GM21528 (cell line): ENCODE results near the gene DNAAF9.

Experiments used
- ATAC-seq: cut with Tn5 transposase; IDR thresholded peaks from one replicate; pipeline ENCODE4 v1.9.1; 2021; ENCODE audit warnings: mild to moderate bottlenecking, moderate library complexity; ENCODE audit not compliant: unreplicated experiment, low FRiP score

Gene DNAAF9

DNA sequence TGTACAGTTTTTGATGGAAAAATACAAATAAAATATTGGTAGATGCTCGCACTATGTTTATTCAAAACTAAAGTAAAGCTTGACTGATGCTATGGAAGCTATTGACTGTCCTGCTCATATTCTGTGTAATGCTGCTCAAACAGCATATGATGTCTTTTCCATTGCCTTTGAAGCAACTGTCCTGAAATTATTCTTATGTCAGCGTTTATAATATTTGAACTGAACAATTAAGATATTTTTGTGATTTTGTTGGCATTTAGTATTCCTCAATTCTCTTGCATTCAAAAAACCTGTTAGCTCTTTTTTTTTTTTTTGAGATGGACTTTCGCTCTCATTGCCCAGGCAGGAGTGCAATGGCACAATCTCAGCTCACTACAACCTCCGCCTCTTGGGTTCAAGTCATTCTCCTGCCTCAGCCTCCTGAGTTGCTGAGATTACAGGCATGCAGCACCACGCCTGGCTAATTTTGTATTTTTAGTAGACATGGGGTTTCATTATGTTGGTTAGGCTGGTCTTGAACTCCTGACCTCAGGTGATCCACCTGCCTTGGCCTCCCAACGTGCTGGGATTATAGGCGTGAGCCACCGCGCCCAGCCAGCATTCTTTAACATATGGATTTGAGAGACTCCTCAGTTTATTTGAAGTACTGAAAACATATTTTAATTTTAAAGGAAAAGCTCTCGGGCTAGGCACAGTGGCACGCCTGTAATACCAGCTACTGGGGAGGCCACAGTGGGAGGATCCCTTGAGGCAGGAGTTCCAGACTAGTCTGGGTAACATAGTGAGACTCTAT, 5.3 kb upstream of the DNAAF9 start:
- ATAC-seq = no peak

DNA sequence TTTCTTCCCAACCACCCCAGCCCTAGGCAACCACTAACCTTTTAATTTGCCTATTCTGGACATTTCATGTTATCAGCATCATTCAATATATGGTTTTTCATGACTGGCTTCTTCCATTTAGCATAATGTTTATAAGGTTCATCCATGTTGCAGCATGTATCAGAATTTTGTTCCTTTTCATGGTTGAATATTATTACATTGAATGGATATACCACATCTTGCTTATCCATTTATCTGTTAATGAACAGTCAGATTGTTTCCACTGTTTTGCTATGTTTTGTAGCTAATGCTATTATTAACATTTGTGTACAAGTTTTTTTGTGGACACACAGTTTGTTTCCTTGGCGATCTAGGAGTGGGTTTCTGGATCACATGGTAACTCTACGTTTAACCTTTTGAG, 3.0 kb upstream of the DNAAF9 start:
- ATAC-seq = no peak

DNA sequence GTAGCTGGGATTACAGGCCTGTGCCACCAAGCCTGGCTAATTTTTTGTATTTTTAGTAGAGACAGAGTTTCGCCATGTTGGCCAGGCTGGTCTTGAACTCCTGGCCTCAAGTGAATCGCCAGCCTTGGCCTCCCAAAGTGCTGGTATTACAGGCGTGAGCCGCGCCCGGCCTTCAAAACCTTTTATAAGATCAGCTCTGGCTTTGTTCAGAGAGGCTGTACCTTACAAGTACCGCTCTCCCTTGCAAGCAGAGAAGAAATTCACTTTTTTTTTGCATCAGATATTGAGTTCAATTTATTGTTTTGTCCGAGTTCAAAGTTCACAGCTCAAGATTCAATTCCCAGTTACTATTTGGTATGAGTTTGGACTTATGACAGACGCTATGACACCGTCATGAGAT, 1.9 kb upstream of the DNAAF9 start:
- ATAC-seq = no peak

DNA sequence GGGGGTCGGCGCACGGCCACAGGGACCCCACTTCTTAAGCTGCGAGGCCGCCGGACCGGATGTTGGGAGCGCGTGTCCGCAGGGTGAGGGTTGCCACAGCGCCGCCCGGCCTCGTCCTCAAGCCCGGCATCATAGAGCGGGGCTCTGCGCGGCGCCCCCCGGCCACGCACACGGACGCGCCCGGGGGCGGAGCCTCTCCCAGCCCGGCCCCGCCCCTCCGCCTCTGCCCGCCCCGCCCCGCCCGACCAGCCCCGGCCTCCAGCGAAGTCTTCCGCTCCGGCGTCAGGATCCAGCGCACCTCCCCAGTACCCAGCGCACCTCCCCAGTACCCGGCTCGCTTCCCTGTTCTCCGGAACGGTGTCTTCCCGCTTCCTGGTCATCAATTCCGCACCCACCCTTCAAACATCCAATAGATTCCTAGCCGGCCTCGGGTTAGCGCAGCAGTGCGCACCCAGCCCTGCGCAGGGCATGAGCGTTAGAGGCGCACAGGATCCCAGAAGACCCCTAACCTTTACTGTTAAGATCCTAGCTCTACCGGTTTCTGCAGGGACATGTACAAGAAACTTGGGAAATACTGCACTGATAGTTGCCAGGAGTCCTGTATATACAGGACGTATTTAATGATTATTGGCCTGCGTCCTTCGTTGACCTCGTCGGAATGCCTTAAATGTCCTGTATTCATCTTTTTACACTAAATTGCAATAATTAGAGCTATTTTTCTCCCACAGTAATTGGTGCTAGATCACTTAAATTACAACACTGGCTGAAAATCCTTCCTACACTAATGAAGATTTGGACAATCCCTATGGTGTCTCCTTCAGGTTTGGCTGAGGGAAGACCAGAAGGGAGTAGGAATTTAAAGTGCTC, 535 bp upstream of the DNAAF9 start:
- ATAC-seq = peak; percentile 52

DNA sequence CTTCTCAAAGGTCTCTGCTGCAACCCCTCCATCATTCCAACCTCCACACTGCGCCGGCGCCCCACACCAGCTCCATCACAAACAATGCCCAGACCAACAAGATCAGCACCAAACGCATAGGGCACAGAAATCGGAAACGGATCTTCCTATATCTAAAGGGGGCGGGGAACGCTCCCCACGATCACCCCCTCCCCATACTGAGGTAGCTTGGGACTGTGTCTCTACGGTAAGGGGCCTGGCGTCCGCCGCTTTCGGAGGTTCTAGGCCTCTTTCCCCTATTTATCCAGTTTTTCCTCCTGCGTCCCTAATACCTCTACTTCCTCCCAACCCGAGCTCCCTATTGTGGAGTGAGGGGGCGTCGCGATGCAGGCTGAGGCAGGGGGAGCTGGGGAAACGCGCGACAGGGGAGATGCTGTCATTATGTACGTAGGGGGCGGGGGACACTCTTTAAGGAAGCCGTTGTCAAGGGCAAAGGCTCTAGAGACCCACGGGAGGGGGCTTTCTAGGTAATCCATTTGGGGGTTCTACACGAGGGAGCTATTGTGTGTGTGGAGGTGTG, 909 bp downstream of the DNAAF9 start:
- ATAC-seq = no peak

DNA sequence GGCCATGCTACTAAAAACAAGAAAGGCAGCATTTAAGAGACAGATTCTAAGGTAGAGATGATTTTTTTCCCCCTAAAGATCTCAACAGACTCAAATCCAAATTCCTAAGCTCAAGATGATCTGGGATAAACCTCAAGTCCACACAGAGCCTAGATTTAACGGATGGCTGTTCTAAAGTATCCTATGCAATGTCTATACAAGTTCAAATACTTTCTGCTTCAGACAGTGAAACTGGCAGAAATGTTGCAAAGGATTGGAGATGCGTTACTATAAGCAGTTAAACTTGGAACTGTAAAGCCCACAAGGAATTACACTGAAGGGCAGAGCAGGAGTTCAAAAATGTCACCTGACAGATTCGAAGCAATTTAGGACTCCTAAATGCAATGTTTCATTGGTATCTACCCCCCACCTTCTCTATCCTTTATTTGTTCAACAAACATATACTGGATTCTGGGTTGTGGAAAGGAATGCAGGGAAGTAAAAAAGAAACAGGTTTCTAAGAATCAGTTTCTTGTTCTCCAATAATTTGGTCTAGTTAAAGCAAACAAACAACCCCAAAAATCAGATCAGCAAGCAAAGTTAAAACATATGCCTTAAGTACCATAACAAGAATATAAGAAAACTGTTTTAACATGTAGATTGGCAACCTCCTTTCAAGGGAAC, 1.6 kb downstream of the DNAAF9 start:
- ATAC-seq = no peak

DNA sequence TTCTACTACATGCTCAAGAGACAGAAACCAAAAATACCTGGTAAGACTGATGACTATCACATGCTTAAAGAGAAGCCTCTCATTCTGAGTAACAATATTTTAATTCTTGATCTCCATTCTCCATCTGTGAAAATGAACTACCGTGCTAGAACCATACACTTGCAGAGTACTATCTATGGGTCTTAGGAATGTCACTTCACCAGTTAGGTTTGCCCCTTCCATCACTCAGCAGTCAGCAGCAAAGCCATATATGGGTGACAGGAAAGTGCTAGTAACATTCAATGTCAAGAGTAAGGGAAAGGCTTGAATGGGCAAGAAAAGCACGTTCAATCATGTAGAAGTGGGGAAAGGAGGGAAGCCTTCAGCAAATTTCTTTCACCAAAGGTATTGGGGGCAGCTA, 2.3 kb downstream of the DNAAF9 start:
- no peak for ATAC-seq

DNA sequence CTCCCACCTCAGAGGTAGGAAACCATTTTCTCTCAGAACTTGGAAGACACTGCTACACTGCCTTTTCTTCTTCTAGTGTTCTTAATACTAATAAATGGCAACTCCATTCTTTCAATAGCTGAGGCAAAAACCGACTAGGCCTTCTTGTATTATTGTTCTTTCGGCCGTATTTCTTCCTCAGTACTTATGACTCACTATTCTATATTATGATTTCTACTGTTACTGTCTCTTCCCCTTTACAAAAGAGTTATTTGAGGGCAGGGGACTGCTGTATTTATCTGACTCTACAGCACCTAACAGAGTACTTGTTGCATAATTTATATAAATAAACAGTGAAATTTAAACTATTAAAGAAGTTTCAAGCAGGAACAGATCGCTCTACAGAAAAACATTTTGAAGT, 3.1 kb downstream of the DNAAF9 start:
- ATAC-seq = no peak

DNA sequence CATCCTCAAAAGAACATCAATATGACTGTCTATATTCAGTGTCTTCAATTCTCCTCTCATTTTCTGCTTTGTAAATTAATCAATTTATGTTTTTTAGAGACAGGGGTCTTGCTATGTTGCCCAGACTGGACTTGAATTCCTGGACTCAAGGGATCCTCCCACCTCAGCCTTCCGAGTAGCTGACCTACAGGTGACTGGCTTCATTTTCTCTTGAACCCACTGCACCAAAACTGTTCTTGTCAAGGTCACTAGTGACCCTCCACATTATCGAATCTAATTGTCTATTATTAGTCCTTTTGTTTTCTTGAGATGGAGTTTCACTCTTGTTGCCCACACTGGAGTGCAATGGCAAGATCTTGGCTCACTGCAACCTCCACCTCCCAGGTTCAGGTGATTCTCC, 3.7 kb downstream of the DNAAF9 start:
- ATAC-seq = no peak

DNA sequence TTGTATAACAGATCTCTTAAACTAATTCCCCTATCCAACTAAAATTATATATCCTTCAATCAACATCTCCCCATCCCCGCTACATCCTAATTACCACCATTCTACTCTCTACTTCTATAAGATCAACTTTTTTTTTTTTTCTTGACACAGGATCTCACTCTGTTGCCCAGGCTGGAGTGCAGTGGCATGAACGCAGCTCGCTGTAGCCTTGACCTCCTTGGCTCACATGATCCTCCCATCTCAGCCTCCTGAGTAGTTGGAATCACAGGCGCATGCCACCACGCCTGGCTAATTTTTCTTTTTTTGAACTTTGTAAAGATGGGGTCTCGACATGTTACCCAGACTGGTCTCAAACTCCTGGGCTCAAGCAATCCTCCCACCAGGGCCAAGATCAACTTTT, 5.0 kb downstream of the DNAAF9 start:
- no peak for ATAC-seq

DNA sequence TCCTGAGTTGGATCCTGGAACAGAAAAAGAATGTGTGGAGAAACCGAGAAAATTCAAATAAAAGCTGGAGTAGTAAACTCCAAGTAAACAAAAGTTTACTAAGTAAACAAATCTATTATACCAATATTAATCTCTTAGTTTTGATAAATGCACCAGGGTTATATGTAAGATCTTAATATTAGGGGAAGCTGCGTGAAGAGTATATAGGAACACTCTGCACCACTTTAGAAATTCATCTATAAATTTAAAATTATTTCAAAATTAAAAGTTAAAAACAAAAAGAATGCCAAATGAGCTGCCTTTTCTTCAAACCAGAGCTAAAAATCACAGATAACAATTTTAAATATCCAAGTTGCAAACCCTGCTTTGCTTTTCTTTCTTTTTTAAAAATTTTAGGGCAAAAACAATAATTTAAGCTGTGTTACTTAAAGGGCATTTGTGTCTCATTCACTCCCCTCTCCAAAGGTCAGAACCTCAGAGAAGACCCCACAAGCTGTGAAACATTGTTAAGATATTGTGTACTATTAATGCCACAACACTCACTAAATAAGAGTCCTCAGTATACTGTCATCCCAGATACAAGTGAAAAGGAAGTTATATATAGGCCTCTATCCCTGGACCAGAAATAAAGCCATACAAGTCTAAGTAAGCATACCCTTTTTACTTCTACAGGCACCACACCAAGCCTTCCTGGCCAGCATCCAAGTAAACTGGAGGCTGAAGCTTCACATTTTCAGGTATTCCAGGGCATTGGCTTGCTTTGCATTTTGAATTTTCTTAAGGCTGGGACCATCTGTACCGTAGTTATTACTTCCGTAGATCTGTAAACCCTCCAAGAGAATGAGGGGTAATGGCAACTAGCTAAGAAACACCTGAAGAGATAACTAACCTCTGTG, 7.0 kb downstream of the DNAAF9 start:
- ATAC-seq = no peak

DNA sequence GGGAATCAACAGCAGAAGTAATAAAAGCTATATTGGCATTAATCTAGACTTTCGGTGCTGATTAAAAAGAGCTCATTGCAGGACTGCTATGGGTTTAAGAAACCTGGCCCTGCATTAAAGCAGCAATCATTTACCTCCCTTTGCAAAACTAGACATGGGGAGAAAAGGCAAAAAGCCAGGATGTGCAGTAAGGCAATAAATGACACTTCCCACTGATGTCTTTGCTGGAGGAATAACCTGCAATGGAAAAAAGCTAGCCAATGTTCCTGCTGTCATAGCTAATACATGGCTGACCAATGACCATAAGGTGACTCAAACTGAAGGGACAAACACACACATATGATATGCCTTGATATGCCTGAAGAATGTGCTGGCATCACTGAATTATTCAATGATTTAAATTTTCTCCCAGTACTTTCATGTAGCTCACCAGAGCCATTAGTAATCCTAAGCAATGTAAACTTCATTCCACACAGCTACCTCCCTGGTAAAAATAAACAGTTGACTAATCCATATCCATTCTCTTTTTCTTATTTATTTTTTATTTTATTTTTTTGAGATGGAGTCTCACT, 8.7 kb downstream of the DNAAF9 start:
- no peak for ATAC-seq

DNA sequence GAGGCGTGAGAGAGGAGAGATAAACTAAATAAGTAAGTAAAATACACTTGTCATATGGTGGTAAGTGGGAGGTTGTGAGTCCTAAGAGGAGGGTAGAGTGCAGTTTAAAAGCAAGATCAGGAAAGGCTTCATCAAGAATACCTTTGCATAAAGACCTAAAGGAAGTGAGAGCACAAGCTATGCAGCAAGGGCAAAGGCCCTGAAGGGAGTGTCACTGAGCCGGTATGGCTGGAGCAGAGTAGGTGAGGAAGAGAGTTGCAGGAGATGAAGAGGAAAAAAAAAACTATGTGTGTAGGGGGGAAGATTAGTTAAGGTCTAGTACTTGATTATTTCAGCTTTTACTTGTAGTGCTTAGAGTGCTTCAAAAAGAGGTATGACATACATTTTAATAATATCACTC, 11.0 kb downstream of the DNAAF9 start:
- no peak for ATAC-seq

DNA sequence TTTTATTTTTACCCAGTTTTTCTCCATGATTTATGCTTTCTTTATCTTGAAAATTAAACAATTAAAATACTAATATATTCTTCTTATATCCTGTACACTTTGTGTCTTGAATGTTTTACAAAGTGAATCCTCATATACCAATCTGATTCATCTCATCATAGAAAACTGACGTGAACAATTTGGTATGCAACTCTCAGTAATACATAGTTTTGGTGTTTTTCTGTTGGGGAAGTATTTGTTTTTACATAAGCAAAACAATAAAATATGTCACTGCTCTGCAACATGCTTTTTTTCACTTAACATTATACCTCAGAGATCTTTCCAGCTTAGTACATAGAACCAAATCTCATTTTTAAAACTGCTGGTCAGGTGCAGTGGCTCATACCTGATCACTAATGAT, 14.7 kb downstream of the DNAAF9 start:
- ATAC-seq = no peak

DNA sequence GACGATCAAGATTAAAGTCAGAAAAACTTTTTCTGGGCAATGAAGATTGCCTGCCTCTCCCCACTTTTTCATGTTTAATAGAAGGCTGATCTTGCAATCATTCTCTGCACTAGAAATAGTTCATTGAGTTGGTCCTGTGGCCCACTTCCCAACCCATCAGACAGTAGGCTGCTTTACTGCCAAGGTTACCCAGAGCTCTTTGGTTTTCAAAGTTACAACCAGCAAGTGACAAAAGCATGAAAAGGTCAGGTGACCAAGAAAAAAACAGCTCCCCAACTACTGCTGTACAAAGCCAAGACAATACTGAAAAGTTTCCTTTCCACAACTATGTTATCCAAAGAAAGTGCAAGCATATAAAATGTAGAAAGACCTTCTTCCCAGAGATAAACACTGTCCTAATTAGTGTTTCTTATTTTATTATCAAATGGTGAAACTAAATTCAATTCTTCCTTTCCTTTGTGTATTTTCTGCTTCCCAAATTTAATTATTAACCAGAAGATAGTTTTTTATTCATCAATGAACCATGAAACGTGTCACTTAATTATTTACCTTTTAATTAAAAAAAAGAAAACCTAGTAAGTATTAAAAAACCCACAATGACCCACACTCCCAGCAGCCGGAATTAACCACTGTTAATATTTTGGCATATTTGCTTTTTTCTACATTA, 16.6 kb downstream of the DNAAF9 start:
- ATAC-seq = no peak

DNA sequence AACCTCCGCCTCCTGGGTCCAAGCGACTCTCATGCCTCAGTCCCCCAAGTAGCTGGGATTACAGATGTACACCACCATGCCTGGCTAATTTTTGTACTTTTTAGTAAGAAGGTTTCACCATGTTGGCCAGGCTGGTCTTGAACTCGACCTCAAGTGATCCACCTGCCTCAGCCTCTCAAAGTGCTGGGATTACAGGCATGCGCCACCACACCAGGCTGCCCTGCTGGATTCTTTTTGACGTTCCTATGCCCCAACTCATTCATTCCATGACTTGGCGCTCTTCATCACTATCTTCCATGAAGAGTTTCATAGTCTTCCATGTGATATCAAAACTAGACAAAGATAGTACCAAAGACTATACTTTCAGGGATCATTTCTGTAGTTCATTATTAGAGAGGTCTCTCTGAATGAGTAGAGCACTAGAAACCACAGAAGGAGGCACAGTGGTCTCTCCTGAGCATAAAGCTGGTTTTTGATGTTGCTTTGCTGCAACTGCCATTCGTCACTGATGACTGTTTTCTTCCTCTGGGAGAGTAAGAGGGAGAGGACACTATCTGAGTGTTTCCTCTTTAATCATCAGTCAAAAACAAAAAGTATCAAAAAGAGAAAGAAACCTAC, 23.5 kb downstream of the DNAAF9 start:
- ATAC-seq = no peak

DNA sequence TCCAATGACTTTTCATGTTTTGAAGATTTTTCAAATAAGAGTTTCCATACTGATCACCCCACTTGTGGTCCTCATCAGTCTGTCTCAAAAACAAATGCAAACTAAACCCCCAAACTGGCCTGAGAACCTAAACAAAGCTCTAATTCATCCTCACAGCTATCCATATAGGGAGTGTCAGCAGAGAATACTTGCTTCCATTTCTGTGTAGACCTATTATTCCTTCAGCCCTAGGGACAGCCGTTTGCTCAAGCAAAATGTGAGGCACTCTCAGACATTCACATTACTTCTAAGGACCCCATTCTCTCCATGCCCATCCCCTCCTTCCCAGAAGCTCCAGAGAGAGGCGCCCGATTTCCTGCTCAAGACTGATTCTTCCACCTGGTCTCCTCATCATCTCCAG, 24.6 kb downstream of the DNAAF9 start:
- ATAC-seq = no peak

DNA sequence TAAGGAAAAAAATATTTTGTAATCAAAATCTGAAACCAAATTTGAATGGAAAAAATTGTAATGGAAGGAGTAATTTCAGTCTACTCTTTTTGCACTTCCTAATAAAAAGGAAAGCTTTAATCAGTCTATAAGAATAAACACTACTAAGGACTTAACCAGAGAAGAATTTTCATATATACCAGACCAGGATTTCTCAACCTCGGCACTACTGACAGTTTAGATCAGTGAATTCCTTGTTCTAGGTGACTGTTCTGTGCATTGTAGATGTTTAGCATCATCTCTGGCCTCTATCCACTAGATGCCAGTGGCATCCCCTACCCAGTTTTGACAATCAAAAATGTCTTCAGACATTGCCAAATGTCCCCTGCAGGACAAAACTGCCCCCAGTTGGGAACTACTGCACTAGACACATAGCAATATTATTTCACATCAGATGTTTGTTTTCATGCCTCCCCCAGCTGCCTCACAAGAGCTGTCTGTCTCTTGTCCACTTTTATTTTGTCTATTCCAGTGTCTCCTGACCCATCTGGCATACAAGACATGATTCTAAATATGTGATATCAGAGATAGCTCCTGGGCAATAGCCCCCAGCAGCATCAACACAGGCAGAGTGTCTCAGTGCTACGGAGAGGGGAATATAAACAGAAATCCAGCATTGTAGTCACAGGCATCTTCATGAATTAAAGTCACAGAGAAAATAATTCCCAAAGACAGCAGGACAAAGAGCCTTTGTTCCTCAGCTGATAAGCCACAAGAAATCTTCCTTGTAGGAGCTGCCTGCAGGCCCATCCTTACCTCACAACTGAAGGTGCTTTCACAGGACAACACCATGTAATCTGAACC, 27.0 kb downstream of the DNAAF9 start:
- no peak for ATAC-seq
